Middle frontal gyrus (tissue), 1 donor: Measurements from ENCODE around the gene XYLB.

Source experiments
- DNase-seq: peaks from one replicate; pipeline ENCODE4 v3.0.0-alpha.2; 2015; ENCODE audit warnings: low spot score; ENCODE audit errors: extremely low spot score

The XYLB gene

DNA sequence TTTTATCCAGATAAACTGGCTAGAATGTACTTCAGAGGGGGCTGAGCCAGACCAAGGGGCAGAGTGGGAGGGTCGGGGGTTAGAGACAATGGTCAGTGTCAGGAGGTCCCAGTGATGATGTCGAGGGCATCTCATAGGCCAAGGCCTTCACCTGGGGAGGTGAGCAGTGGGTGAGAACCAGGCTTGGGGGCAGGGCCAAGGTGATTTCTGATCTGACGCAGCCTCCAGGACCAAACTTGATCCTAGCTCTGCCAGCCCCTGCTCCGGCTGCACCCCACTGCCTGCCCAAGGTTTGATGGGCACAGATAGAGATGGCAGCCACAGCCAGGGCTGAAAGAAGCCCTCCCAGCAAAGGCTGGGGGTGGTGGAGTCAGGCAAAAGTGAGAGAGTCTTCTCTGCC, 14.9 kb downstream of the XYLB start:
- no peak for DNase-seq

DNA sequence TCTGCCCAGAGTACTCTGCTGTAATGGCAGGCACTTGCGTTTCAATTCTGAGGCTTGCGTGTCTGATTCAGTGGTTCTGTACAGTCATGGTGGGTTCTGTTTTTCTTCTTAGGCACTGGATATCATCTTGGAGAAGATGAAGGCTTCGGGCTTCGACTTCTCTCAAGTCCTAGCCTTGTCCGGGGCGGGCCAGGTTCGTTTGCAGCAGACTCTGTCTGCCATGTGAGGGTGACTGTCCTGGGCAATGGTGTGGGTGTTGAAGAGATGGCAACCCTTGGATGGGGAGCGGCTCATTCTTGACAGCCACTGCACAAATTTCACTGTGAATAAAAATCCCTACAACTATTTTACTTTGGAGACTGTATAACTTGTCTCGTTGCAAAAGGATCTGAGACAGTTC, 16.2 kb downstream of the XYLB start:
- no peak for DNase-seq

DNA sequence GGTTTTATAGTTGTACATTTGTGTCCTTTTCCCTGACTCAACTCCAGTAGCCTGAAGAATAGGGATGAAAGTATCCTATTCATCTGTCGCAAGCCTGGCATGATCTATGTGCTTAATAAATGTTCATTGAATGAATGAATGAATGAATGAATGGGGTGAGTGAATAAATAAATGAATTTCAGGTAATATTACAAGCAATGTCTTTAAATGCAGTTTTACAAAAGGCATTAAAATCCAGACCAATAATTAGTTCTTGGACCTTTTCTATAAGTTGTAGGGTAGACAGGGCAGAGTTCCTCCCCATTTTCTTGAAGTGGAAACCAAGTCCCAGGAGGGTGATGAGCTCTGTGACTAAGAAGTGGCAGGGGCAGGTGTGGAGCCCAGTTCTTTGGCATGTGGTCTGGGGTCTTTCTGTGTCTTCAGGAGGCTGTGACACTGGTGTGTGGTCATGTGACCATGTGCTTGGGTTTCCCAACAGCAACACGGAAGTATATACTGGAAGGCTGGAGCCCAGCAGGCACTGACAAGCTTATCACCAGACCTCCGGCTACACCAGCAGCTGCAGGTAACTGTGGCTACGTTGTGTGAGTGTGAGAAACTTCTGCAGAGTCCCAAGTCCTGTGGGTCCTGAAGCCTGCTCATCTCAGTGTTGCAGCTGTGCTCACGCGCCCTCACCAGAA, 18.3 kb downstream of the XYLB start:
- no peak for DNase-seq

DNA sequence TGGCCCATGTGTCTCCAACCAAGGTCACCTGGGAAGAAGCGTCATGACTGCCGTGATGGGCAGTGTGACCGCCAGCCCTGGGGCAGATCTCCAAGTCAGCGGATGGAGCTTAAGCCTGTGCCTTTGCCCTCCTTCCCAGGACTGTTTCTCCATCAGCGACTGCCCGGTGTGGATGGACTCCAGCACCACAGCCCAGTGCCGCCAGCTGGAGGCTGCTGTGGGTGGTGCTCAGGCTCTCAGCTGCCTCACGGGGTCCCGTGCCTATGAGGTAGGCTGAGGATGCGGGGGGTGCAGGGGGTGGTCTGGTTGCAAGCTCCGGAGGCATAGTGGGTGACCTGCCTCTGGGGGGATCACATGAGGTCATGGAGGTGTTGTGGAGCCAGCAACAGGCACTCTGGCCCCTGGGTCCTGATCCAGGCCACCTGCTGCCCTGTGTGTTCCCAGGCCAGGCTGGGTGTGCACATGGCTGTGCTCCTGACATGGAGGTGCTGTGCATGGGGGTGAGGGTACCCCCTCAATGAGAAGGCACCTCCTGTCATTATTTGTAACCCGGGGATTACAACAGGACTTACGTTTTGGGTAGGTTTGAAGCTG, 19.0 kb downstream of the XYLB start:
- no peak for DNase-seq

DNA sequence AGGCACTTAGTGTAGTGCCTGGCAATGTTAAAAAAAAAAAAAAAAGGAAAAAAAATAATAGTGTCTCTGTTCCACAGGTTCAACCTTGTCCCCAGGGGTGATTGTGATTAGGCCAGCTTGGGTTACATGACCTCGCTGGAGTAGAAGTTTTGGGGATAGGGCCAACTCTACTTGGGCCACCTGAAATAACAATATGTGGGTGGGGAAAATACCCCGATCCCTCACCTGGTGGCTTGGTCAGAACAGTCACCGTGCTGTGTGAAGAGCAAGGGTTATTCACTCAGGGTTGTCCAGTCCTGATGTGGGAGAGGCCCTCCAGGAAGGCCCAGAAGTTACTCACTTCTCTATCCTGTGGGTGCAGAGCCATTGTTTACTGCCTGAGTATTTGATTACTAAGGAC, 19.5 kb downstream of the XYLB start:
- no peak for DNase-seq

DNA sequence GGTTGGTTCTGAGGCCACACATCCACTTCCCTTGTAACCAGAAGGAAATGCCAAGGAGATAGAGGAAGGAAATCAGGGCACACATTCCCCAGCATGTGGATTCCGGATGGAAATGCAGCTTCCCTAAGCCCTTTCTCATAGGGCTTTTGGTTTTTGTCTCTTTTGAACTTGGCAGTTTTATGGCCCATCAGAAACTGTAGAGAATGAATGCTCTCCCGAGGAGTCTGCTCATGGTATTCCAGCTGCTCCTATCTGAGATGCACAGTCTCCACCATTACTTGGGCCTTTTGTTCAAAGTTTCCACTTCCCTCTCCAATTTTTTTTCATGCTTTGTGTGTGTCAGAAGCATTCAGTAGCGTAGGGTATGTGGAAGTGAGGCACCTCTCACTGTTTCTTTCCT, 21.2 kb downstream of the XYLB start:
- no peak for DNase-seq

DNA sequence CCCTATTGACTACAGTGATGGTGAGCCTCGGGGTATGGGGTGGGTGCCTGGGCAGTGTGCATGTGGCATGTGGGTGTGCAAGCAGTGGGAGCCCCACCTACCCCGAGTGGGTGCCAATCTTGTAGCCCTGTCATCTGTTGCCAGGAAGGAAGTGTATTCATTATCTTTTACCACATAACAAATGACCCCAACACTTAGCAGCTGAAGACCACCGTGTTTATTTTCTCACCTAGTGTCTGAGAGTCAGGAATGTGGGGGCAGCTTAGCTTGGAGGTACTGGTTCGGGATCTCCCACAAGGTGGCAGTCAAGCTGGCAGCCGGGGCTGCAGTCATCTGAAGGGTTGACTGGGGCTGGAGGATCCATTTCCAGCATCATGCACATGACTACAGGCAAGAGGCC, 21.7 kb downstream of the XYLB start:
- no peak for DNase-seq

DNA sequence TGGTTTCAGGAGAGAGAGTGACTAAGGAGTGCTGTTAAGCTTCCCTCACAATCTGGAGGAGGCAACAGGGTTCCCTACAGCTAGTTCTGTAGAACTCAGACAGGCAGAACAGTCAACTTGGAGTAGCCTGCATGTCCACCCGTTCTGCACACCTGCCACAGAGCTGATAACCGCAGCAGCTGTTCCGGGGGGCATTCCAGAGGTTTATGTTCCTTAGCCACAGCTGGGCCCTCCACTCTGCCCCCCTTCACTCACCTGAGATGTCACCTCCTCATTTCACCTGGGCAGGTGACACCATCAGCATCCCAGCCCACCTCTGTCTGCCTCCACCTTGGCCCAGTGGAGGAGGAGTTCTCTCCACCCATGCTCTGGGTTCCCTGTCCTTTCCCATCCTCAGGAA, 22.6 kb downstream of the XYLB start:
- no peak for DNase-seq

DNA sequence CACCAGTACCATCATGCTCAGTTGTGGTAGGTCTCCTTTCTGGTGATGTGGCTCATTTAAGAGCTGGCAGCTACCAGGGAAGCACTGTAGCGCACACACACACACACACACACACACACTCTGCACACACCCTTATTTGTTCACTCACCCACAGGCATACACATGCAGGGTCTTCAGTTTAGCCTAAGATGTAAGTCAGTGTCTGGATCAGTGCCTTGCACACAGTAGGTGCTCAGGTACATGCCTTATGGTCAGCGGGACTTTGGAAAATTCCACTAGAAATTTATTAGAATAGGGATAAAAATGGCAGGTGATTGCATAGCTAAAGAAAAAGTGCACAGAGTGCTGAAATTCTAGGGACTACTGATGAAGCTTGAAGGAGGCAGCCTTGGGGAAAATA, 23.6 kb downstream of the XYLB start:
- DNase-seq, result no peak

DNA sequence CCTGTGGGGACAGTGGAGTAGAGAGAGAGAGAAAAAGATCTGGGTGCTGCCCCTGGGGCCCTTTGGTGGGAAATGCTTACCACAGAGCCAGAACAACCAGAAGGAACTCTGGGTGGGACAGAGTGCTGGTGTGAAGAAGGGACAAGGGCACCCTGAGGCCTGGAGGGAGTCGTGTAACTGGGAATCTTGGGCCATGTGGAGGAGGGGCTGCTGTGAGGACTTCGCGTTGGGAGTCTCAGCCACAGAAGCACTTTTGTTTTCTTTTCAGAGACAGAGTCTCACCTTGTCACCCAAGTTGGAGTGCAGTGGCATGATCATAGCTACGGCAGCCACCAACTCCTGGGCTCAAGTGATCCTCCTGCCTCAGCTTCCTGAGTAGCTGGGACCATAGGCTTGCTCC, 24.3 kb downstream of the XYLB start:
- DNase-seq, result no peak

DNA sequence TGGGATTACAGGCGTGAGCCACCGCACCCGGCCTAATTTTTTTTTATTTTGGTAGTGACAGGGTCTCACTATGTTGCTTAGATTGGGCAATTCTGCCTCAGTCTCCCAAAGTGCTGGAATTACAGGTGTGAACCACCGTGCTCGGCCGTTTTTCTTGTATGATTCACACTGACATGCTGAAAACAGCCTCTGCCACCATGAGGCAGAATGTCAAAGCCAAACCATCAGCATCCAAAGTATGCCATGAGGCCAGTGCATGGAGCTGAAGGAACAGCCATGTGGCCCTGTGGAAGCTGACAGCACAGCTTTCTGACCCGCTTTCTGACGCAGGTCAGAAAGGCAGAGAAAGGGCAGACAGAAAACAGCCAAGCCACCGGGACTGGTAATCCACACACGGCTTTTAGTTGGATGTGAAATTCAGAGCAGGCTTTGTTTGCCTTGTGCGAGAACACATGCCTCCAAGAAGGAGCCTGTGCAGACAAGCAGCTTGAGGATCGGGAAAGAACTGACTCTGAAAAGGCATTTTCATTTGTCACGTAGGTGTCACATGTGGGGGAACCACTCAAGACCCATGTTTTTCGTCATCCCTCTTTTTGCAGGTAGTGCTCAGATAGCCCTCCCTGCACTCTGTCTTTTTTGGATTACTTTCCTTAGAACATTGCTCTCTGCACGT, 25.1 kb downstream of the XYLB start:
- no peak for DNase-seq

DNA sequence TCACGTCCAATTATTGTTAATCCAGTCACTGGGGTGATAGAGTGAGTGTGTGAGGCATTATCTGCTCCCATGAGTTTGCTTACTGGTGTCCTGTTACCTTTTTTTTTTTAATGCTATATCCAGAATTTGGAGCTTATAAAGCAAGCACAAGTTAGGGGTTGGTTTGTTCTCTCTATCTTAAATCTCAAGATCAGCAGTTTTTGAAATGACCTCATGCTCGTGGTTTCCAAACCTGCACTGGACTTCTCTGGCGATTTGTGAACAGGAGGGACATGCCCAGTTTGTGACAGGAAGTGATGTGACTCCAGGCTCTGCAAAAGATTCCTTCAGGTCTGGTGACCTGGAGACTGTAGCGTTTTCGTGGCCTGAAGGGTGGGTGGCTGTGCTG, 25.6 kb downstream of the XYLB start:
- DNase-seq, result no peak

DNA sequence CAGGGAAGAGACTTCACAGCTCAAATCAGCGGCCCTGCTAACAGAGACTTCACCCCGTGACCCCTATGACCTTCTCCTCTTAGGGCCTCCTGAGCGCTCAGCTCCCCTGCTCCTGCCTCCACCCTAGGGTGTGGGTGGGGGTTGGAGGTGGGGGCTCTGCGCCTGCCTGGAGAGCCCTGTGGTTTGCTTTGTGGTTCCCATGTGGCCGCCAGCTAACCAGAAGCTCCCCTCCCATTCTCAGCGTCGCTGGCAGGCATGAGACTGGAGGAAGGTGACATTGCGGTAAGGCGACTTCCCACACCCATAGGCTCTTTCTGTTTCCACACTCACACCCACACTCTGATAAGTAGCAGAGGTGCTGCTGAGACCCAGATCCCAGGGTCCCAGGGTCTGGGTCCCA, 27.6 kb downstream of the XYLB start:
- DNase-seq, result no peak

DNA sequence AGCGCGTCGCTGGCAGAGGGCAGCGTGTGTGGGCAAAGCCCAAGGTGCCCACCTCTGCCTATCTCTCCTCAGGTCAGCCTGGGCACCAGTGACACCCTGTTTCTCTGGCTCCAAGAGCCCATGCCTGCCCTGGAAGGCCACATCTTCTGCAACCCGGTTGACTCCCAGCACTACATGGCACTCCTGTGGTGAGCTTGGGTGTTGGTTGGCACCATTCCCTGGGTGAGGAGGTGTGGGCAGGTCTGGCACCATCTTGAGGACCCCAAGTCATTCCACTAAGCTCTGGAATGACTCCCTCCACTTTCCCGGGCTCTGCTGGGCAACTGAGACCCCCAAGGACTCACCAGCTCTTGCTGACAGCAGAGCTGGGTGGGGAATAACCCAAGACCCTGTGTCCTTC, 28.5 kb downstream of the XYLB start:
- DNase-seq, result no peak

DNA sequence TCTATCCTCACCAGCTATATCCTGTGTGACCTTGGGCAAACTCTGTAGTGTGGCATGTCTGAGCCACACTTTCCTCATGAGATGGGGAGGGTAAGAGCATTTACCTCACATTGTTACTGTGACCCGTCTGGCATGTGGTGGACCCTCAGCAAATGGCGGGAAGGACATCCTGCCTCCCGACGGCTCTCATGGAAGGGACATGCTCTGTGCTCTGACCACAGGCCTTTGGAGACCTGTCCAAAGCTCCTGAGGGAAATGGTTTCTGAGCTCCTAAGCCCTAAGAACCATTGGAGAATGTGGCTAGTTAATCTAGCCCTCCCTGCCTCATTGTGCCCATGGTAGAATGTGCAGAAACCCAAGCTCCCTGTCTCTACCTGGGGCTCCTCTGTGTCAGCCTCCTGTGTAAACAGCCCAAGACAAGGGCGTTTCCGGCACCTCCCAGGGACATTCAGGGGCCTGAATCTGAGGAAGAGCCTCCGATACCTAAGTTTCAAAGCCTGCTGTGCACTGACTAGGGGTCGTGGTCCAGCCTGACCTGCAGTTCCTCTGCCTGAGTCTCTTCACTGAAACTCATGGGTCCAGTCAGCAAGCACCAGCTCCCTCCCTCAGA, 29.0 kb downstream of the XYLB start:
- no peak for DNase-seq

DNA sequence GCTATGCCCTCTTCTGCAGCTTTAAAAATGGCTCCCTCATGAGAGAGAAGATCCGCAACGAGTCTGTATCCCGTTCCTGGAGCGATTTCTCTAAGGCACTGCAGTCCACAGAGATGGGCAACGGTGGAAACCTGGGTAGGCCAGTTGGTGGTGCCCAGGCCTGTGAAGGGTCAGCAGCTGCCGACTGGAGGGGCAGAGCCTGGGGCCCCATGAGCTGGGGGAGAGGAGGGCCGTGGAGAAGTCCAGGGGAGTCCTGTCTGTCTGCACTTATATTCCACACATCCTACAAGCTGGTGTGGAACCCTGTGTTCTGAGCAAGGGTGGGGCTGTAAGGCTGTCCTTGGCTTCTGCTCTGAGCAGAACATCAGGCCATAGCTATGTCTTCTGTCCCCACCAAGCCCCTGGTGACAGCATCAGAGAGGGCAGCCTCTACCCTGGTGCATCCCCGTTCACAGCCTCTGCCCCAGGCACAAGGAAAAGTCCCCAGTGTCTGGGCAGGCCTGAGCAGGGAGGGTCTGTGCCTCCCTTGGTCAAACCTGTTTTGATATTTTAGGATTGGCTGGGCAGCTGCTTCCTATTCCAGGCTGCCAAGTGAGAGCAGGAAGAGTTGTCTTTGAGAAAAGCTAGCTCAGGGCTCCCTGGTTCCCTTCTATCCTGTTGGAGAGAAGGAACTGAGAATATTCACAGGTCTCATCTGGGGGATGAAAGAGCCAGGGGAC, 29.7 kb downstream of the XYLB start:
- no peak for DNase-seq

DNA sequence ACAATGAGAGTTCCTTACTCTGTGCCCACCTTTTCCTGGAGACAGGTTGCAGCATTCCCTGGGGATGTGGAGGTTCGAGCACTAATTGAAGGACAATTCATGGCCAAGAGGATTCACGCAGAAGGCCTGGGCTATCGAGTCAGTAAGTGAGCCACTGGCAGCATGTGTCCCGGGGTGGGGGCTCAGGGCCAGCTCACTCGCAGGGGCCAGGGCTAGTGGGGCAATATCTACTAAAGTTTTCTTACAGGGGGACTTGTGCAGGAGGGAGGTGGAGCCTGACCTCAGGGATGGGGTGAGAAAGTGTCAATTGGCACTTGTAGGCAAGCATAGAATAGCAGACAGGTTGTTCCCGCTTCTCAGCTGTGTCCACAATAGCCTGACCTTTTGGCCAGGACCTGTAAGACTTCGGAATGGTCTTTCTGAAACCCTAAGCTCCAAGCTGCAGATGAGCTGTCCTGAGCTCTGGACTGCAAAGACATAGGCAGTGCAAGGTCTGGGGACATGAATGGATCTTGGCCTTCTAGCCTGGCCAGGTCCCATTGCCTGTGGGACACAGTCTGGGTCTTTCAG, 32.7 kb downstream of the XYLB start:
- DNase-seq, result no peak

DNA sequence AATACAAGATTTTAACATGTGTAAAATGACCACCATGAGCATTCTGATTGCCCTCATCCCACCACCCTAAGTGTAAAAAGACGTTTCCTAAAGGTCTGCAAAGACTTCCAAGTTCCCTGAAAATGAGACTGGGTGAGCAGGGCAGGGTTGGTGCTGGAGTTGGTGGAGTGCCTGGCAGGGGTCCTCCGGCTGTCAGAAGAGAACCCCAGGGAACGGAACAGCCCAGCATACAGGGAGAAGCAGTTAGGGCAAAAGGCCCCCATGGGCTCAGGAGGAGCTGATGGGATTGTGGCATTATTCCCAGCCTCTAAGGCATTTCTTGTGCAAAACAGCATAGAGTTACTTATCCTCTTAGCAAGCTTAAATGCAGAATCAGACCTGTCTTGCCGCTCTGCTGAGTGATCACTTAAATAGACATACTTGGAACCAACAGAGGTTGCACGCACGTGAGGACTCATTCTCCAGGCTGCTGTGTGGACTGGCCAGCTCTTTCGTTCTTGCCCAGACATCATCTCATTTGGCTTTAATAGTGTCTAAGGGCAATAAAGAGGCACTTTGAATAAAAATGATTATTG, 36.0 kb downstream of the XYLB start:
- DNase-seq, result no peak

DNA sequence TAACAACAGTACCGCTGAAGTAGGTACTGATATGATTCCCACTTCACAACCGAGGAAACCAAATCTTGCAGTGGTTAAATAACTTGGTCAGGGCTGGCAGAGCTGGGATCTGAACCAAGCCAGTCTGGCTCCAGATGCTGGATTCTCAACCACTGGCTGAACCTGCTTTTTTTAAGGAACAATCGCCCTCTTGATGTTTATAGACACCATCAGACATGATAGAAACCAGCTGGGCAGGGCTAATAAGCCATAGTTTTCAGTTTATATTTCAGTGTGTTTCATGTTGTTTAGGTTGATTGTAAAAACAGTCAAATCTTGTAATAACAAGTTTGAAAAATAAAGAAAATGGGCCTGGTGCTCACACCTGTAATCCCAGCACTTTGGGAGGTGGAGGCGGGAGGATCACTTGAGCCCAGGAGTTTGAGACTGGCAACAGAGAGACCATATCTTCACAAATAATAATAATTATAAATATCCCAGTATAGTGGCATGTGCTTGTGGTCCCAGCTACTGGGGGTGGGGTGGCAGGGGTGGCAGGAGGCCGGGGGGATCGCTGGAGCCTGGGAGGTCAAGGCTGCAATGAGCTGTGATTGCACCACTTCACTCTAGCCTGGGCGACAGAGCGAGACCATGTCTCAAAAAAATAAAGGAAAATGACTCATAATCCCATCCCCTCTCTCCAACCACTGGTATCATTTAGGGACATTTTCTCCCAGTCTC, 36.7 kb downstream of the XYLB start:
- DNase-seq, result no peak

DNA sequence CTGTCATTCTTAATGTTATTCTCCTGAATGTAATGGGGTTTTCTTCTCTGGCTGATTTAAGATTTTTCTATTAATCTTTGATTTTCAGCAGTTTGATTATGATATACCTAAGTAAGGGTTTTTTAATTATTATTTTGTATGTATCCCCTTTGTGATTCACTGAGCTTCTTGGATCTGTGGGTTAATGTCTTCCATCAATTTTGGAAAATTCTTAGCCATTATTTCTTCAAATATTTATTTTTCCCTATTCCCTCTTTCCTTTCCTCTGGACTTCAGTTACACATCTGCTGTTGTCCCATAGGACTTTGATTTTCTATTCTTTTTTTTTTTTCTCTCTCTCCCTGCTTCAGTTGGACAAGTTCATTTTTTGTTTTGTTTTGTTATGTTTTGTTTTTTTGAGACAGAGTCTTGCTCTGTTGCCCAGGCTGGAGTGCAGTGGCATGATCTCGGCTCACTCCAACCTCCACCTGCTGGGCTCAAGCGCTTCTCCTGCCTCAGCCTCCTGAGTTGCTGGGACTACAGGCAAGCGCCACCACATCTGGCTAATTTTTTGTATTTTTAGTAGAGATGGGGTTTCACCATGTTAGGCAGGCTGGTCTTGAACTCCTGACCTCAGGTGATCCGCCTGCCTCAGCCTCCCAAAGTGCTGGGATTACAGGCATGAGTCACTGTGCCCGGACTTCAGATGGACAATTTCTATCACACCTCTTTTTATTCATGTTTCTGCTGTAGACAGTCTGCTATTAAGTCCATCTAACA, 40.6 kb downstream of the XYLB start:
- no peak for DNase-seq
